ENCODE measurements around the gene SLC39A7. TPM values are rescaled to one million over a fixed set of nuclear protein-coding genes. Genes with fewer than 3 reads are reported as not detected.
A peak's percentile ranks its signal among the peaks of the same experiment; 100 is the strongest.

The SLC39A7 gene
- total and polyA plus RNA-seq, 2 donors (not counting 3 experiments of a cell fraction or from before 2014, with no cell fraction given) = 99.8 to 129 TPM

DNA sequence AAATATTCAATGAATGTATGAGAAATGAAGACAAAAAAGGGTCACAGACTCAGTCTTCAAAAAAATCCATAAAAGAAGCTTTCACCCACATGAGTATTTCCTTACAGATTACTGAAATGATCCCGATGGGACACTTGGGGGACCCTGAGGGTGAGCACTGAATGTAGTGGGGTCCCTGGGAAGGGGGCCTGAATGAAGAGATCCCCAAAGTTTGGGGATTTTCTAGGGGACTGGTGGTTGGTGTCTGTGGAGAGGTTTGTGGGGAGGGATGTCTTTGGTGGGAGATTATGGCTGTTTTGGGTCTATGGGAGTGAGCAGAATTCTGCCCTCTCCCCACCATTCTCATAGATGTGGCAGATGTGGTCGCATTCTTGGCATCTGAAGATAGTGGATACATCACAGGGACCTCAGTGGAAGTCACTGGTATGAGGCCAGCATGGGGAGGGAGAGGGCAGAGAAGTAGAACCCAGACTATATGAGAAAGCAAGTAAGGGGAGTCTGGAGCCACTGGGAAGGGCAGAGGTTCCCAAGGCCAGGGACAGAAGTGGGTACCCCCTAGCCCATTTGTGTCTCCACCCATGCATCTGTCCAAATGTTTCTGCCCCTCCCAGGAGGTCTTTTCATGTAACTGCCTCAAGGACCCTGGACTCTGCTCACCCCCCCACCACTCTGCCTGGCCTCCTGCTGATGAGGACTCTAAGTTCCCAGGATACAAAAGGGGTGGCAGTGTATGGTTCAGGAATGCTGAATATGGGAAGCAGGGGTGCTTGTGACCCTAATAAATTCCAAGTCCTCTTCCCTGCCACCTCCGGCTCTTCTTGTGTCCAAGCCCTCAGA, 5.6 kb downstream of the SLC39A7 start:
- DNase-seq (ENCODE audit: low read depth, low spot score) = no peak
- H3K9ac ChIP-seq (replicated peaks; ENCODE audit: extremely low read depth, insufficient read depth, low read length) = peak overlapping the region; percentile 40
- dilution Hi-C loops (cut with MboI; ENCODE audit: extremely low pct_ligation_motif_present, low sequenced_read_pairs) = no loop called here

More for the DNA sequence above, 5.6 kb downstream of the SLC39A7 start:
- ChIA-PET POLR2A (no interaction called here), CTCF (interaction anchor here (1.3 kb wide), 1 partner anchor 41 kb away, joined by 4 read pairs; no protein-coding TSS in a partner anchor)
- Histone ChIP-seq H3K9me1 (replicated peaks; ENCODE audit: control insufficient read depth, extremely low read depth, insufficient read depth, low read length) (no peaks in the 10 kb centered on the region), H3K9me3 (replicated peaks; ENCODE audit: control insufficient read depth, insufficient read depth, low read length) (no peaks in the 10 kb centered on the region), H3K36me3 (ENCODE audit: control insufficient read depth in 2 of 2, extremely low read depth in 1 of 2, insufficient read depth in 2 of 2, low read length in 2 of 2) (peaks cover 15% of the 10 kb centered on the region in 2 experiments), H3K27me3 (ENCODE audit: control insufficient read depth in 2 of 2, insufficient read depth in 2 of 2, low read length in 2 of 2) (no peaks in the 10 kb centered on the region), H2AFZ (ENCODE audit: low read depth, low read length) (no peak overlapping the region), H3K79me2 (ENCODE audit: control insufficient read depth, insufficient read depth, low read length) (peaks cover 21% of the 10 kb centered on the region), H3K4me2 (ENCODE audit: insufficient read depth, low read length) (no peak overlapping the region), H3K27ac (ENCODE audit: insufficient read depth, low read depth, low read length) (peak overlapping the region; percentile 49), H3K4me3 (replicated peaks in 1 of 3; ENCODE audit: insufficient read depth in 1 of 3, low read depth in 1 of 3, low read length in 3 of 3) (no peak overlapping the region), H4K20me1 (replicated peaks; ENCODE audit: control insufficient read depth, extremely low read depth, insufficient read depth, low read length) (no peaks in the 10 kb centered on the region), H3K4me1 (ENCODE audit: control insufficient read depth, extremely low read depth, insufficient read depth, low read length) (peaks cover 32% of the 10 kb centered on the region)
- FAIRE-seq = peak; percentile 38
- TF ChIP-seq POLR2A (IDR thresholded peaks at IDR 0.05; ENCODE audit: low read depth, low read length) (no peak), MYC (IDR thresholded peaks at IDR 0.05; ENCODE audit: low read depth, low read length) (no peak), JUN (IDR thresholded peaks at IDR 0.05; ENCODE audit: borderline replicate concordance, insufficient read depth, insufficient read length, low read depth) (no peak), GATA2 (IDR thresholded peaks at IDR 0.05; ENCODE audit: insufficient read depth, insufficient read length, low read depth, low read length) (no peak), FOS (IDR thresholded peaks at IDR 0.05; ENCODE audit: borderline replicate concordance, insufficient read depth, low read length) (no peak), EZH2 (IDR thresholded peaks at IDR 0.05; ENCODE audit: borderline replicate concordance, low read depth, low read length, severe bottlenecking) (no peak), POLR2AphosphoS5 (IDR thresholded peaks at IDR 0.05; ENCODE audit: insufficient read depth, low read depth, low read length) (no peak)
- TF ChIP-seq, protein P1, sequence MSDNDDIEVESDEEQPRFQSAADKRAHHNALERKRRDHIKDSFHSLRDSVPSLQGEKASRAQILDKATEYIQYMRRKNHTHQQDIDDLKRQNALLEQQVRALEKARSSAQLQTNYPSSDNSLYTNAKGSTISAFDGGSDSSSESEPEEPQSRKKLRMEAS (IDR thresholded peaks at IDR 0.05; ENCODE audit: insufficient read depth, insufficient read length) = no peak
- TF ChIP-seq, protein P2, sequence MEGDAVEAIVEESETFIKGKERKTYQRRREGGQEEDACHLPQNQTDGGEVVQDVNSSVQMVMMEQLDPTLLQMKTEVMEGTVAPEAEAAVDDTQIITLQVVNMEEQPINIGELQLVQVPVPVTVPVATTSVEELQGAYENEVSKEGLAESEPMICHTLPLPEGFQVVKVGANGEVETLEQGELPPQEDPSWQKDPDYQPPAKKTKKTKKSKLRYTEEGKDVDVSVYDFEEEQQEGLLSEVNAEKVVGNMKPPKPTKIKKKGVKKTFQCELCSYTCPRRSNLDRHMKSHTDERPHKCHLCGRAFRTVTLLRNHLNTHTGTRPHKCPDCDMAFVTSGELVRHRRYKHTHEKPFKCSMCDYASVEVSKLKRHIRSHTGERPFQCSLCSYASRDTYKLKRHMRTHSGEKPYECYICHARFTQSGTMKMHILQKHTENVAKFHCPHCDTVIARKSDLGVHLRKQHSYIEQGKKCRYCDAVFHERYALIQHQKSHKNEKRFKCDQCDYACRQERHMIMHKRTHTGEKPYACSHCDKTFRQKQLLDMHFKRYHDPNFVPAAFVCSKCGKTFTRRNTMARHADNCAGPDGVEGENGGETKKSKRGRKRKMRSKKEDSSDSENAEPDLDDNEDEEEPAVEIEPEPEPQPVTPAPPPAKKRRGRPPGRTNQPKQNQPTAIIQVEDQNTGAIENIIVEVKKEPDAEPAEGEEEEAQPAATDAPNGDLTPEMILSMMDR (IDR thresholded peaks at IDR 0.05; ENCODE audit: extremely low read depth in 1 of 2, insufficient read depth in 1 of 2, low read depth in 1 of 2, low read length in 2 of 2) = no peak
- intact Hi-C loops (cut with micrococcal nuclease) = no loop called here
- no TSS peak for BruUV-seq (replicated peaks)

All from endothelial cell of umbilical vein (primary cell).